ENCODE data around the gene PHOSPHO2. TPM values are rescaled to one million over a fixed set of nuclear protein-coding genes. Genes with fewer than 3 reads are reported as not detected.

The PHOSPHO2 gene
- total RNA-seq, 1 donor from 2014 or later = 16.8 TPM

GRCh38 chr2:169667583-169667982 is 26.7 kb upstream of the PHOSPHO2 start:
- Histone ChIP-seq H3F3A (ENCODE audit: low read depth) (no peaks in the 10 kb centered on the region), H4K20me1 (ENCODE audit: low read depth) (no peaks in the 10 kb centered on the region), H3K9me3 (ENCODE audit: low read depth) (no peaks in the 10 kb centered on the region), H3K4me3 (no peak overlapping the region), H3K4me2 (no peak overlapping the region), H3K79me2 (ENCODE audit: low read depth) (no peaks in the 10 kb centered on the region), H3K36me3 (no peaks in the 10 kb centered on the region), H2AFZ (replicated peaks) (no peak overlapping the region), H3K4me1 (no peaks in the 10 kb centered on the region), H3K27ac (no peak overlapping the region), H3K27me3 (no peaks in the 10 kb centered on the region), H3K9ac (no peak overlapping the region)
- DNase-seq (ENCODE audit: low spot score) = no peak
- TF ChIP-seq CTCF (IDR thresholded peaks at IDR 0.05) = no peak
- no peak for TF ChIP-seq EZH2phosphoT487 (IDR thresholded peaks at IDR 0.05)
- no peak for TF ChIP-seq EZH2 (IDR thresholded peaks at IDR 0.05)
- Mint-ChIP-seq H3K27me3 (ENCODE audit: insufficient read depth, low read depth) (no peaks in the 10 kb centered on the region), H3K9me3 (no peaks in the 10 kb centered on the region), H3K4me1 (no peaks in the 10 kb centered on the region), H3K36me3 (peaks cover 9% of the 10 kb centered on the region), H3K27ac (no peak overlapping the region), H3K4me3 (no peak overlapping the region)

- no peak overlapping the region for H3K4me3 Mint-ChIP-seq
- no peaks in the 10 kb centered on the region for H3K4me1 Mint-ChIP-seq
- Histone ChIP-seq H3K27ac (no peak overlapping the region), H3K4me2 (no peak overlapping the region), H3F3A (ENCODE audit: low read depth) (no peaks in the 10 kb centered on the region), H3K4me1 (no peaks in the 10 kb centered on the region), H3K9me3 (ENCODE audit: low read depth) (no peaks in the 10 kb centered on the region), H3K79me2 (ENCODE audit: low read depth) (no peaks in the 10 kb centered on the region), H3K36me3 (no peaks in the 10 kb centered on the region), H3K9ac (no peak overlapping the region), H4K20me1 (ENCODE audit: low read depth) (no peaks in the 10 kb centered on the region), H3K27me3 (no peaks in the 10 kb centered on the region), H2AFZ (replicated peaks) (no peak overlapping the region), H3K4me3 (no peak overlapping the region)
- no peaks in the 10 kb centered on the region for H3K9me3 Mint-ChIP-seq
- H3K27me3 Mint-ChIP-seq (ENCODE audit: insufficient read depth, low read depth) = no peaks in the 10 kb centered on the region
- no peak overlapping the region for H3K27ac Mint-ChIP-seq
- peaks cover 7% of the 10 kb centered on the region for H3K36me3 Mint-ChIP-seq
- no peak for TF ChIP-seq EZH2phosphoT487 (IDR thresholded peaks at IDR 0.05)
- no peak for TF ChIP-seq CTCF (IDR thresholded peaks at IDR 0.05)
- no peak for TF ChIP-seq EZH2 (IDR thresholded peaks at IDR 0.05)
- DNase-seq (ENCODE audit: low spot score) = no peak
Observed at GRCh38 chr2:169670215-169670651, 24.0 kb upstream of the PHOSPHO2 start.

GRCh38 chr2:169670937-169671336 is 23.3 kb upstream of the PHOSPHO2 start:
- Histone ChIP-seq H3K4me1 (no peaks in the 10 kb centered on the region), H3K27ac (no peak overlapping the region), H3K36me3 (no peaks in the 10 kb centered on the region), H2AFZ (replicated peaks) (no peak overlapping the region), H3K4me2 (no peak overlapping the region), H3K27me3 (no peaks in the 10 kb centered on the region), H3K9ac (no peak overlapping the region), H3K79me2 (ENCODE audit: low read depth) (no peaks in the 10 kb centered on the region), H3K4me3 (no peak overlapping the region), H3F3A (ENCODE audit: low read depth) (no peaks in the 10 kb centered on the region), H4K20me1 (ENCODE audit: low read depth) (no peaks in the 10 kb centered on the region), H3K9me3 (ENCODE audit: low read depth) (no peaks in the 10 kb centered on the region)
- TF ChIP-seq EZH2 (IDR thresholded peaks at IDR 0.05) = no peak
- no peak for TF ChIP-seq EZH2phosphoT487 (IDR thresholded peaks at IDR 0.05)
- TF ChIP-seq CTCF (IDR thresholded peaks at IDR 0.05) = no peak
- DNase-seq (ENCODE audit: low spot score) = no peak
- Mint-ChIP-seq H3K27me3 (ENCODE audit: insufficient read depth, low read depth) (no peaks in the 10 kb centered on the region), H3K4me3 (no peak overlapping the region), H3K9me3 (no peaks in the 10 kb centered on the region), H3K36me3 (peaks cover 7% of the 10 kb centered on the region), H3K27ac (no peak overlapping the region), H3K4me1 (no peaks in the 10 kb centered on the region)

All from neural progenitor cell (in vitro differentiated cells).